ENCODE results near the gene LIN7C. TPM values are rescaled to one million over a fixed set of nuclear protein-coding genes. Genes with fewer than 3 reads are reported as not detected.

The LIN7C gene
- total RNA-seq, 1 experiment from 2014 or later: 131 TPM

DNA sequence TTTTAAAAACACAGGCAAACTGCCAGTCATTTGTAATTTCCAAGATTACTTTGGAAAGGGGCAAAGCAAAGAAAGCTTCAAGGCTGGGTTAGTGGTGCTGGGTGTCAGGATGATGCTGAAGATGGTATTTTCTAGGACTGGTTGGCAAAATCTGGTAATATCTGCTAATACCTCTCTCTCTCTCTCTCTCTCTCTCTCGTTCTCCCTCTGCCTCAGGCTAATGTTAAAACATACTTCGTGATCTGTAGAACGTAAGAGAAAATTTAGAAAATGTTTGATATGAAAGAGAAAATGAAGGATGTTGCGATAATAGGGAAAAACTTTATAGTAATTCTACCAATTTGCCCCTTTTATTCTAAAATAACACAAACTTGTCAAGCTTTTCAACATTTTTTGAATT, 24.6 kb downstream of the LIN7C start:
- CTCF ChIA-PET: no interaction called here
- intact Hi-C loops (cut with micrococcal nuclease; ENCODE audit: unreplicated experiment): loop anchor here (10.0 kb wide), 1 partner anchor 827 kb away; no protein-coding TSS in a partner anchor
- no peak for TF ChIP-seq EZH2 (IDR thresholded peaks at IDR 0.05; ENCODE audit: borderline replicate concordance, low read depth, low read length, poor library complexity, severe bottlenecking)
- TF ChIP-seq, protein P1, sequence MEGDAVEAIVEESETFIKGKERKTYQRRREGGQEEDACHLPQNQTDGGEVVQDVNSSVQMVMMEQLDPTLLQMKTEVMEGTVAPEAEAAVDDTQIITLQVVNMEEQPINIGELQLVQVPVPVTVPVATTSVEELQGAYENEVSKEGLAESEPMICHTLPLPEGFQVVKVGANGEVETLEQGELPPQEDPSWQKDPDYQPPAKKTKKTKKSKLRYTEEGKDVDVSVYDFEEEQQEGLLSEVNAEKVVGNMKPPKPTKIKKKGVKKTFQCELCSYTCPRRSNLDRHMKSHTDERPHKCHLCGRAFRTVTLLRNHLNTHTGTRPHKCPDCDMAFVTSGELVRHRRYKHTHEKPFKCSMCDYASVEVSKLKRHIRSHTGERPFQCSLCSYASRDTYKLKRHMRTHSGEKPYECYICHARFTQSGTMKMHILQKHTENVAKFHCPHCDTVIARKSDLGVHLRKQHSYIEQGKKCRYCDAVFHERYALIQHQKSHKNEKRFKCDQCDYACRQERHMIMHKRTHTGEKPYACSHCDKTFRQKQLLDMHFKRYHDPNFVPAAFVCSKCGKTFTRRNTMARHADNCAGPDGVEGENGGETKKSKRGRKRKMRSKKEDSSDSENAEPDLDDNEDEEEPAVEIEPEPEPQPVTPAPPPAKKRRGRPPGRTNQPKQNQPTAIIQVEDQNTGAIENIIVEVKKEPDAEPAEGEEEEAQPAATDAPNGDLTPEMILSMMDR (conservative IDR thresholded peaks at IDR 0.05; ENCODE audit: low read depth, low read length): no peak

DNA sequence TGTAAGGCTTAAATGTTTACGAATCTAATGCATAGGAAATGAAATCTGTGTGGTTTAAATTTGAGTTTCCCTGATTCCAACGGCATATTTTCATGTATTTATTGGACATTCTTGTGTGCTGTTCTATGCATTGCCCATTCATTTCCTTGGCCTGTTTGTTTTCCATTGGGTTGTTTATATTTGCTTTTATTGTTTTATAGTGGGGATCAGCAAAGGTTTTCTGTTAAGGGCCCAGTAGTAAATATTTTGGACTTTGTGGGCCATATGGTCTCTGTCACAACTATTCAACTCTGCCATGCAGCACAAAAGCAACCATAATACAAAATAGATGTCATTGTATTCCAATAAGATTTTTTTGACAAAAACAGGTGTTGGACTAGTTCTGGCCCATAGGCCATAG, 28.7 kb downstream of the LIN7C start:
- CTCF ChIA-PET: no interaction called here
- no peak for DNase-seq (ENCODE audit: low spot score)
- POLR2A ChIA-PET (ENCODE audit: low non-redundant PET): no interaction called here
- Histone ChIP-seq H3K4me1 (ENCODE audit: insufficient read depth, low read length, poor library complexity, severe bottlenecking) (peaks cover 5% of the 10 kb centered on the region), H3K36me3 (ENCODE audit: insufficient read depth, low read length, poor library complexity, severe bottlenecking) (no peaks in the 10 kb centered on the region), H3K4me3 (ENCODE audit: low read depth, low read length, poor library complexity, severe bottlenecking) (no peak overlapping the region), H3K9me3 (ENCODE audit: low read depth, low read length, poor library complexity, severe bottlenecking) (no peaks in the 10 kb centered on the region), H3K27ac (ENCODE audit: low read depth, low read length, poor library complexity, severe bottlenecking) (no peak overlapping the region), H3K27me3 (replicated peaks; ENCODE audit: insufficient read depth, low read depth, low read length, poor library complexity) (no peaks in the 10 kb centered on the region)
- BruUV-seq (replicated peaks): no TSS peak
- TF ChIP-seq, protein P1 (conservative IDR thresholded peaks at IDR 0.05; ENCODE audit: low read depth, low read length): no peak
- TF ChIP-seq EZH2 (IDR thresholded peaks at IDR 0.05; ENCODE audit: borderline replicate concordance, low read depth, low read length, poor library complexity, severe bottlenecking): no peak
- intact Hi-C loops (cut with micrococcal nuclease; ENCODE audit: unreplicated experiment): no loop called here

More for the DNA sequence above, 24.6 kb downstream of the LIN7C start:
- no TSS peak for BruUV-seq (replicated peaks)
- Histone ChIP-seq H3K27ac (ENCODE audit: low read depth, low read length, poor library complexity, severe bottlenecking) (no peak overlapping the region), H3K4me3 (ENCODE audit: low read depth, low read length, poor library complexity, severe bottlenecking) (no peak overlapping the region), H3K4me1 (ENCODE audit: insufficient read depth, low read length, poor library complexity, severe bottlenecking) (no peaks in the 10 kb centered on the region), H3K9me3 (ENCODE audit: low read depth, low read length, poor library complexity, severe bottlenecking) (no peaks in the 10 kb centered on the region), H3K36me3 (ENCODE audit: insufficient read depth, low read length, poor library complexity, severe bottlenecking) (no peaks in the 10 kb centered on the region), H3K27me3 (replicated peaks; ENCODE audit: insufficient read depth, low read depth, low read length, poor library complexity) (no peaks in the 10 kb centered on the region)
- no peak for DNase-seq (ENCODE audit: low spot score)
- POLR2A ChIA-PET (ENCODE audit: low non-redundant PET): interaction anchor here (0.6 kb wide), 1 partner anchor 909 kb away, joined by 4 read pairs; no protein-coding TSS in a partner anchor

DNA sequence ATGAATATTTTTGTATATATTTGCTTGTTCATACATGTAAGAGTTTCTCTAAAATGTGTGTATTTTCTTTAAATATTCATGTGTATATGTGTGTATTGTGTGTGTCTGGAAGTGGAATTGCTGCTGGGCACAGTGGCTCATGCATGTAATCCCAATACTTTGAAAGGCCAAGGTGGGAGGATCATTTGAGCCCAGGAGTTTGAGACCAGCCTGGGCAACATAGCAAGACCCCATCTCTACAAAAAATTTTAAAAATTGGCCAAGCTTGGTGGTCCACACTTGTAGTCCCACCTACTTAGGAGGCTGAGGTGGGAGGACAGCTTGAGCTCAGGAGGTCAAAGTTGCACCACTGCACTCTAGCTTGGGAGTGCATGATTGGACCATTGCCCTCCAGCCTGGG, 29.3 kb downstream of the LIN7C start:
- ChIA-PET CTCF (no interaction called here), POLR2A (ENCODE audit: low non-redundant PET) (no interaction called here)
- Histone ChIP-seq H3K27me3 (replicated peaks; ENCODE audit: insufficient read depth, low read depth, low read length, poor library complexity) (no peaks in the 10 kb centered on the region), H3K4me3 (ENCODE audit: low read depth, low read length, poor library complexity, severe bottlenecking) (no peak overlapping the region), H3K4me1 (ENCODE audit: insufficient read depth, low read length, poor library complexity, severe bottlenecking) (peaks cover 5% of the 10 kb centered on the region), H3K27ac (ENCODE audit: low read depth, low read length, poor library complexity, severe bottlenecking) (no peak overlapping the region), H3K36me3 (ENCODE audit: insufficient read depth, low read length, poor library complexity, severe bottlenecking) (no peaks in the 10 kb centered on the region), H3K9me3 (ENCODE audit: low read depth, low read length, poor library complexity, severe bottlenecking) (no peaks in the 10 kb centered on the region)
- BruUV-seq (replicated peaks): no TSS peak
- TF ChIP-seq, protein P1 (conservative IDR thresholded peaks at IDR 0.05; ENCODE audit: low read depth, low read length): no peak
- intact Hi-C loops (cut with micrococcal nuclease; ENCODE audit: unreplicated experiment): no loop called here
- no peak for DNase-seq (ENCODE audit: low spot score)

Data from A673 (cell line).